Ishikawa (cell line): ENCODE results near the gene CD3E.

Experiments
- CEBPB ChIP-seq: IDR thresholded peaks from 2 replicates; pipeline ENCODE4 v1.6.1; 2012
- CREB1 ChIP-seq: IDR thresholded peaks from 2 replicates; pipeline ENCODE4 v1.6.1; 2012; ENCODE audit warnings: low read depth
- EGR1 ChIP-seq: IDR thresholded peaks from 2 replicates; pipeline ENCODE4 v1.6.1; 2012
- EP300 ChIP-seq: IDR thresholded peaks from 2 replicates; pipeline ENCODE4 v1.6.1; 2012; ENCODE audit warnings: borderline replicate concordance
- FOXM1 ChIP-seq: IDR thresholded peaks from 2 replicates; pipeline ENCODE4 v1.6.1; 2012; ENCODE audit warnings: low read depth, borderline replicate concordance
- MAX ChIP-seq: IDR thresholded peaks from 2 replicates; pipeline ENCODE4 v1.6.1; 2012
- NFIC ChIP-seq: IDR thresholded peaks from 2 replicates; pipeline ENCODE4 v1.6.1; 2012
- RAD21 ChIP-seq: IDR thresholded peaks from 2 replicates; pipeline ENCODE4 v1.6.1; 2012; ENCODE audit warnings: low read depth
- REST ChIP-seq: IDR thresholded peaks from 2 replicates; pipeline ENCODE4 v1.6.1; 2012; ENCODE audit warnings: low read depth, mild to moderate bottlenecking
- TAF1 ChIP-seq: IDR thresholded peaks from 2 replicates; pipeline ENCODE4 v1.6.1; 2012; ENCODE audit warnings: low read depth, mild to moderate bottlenecking
- TCF12 ChIP-seq: IDR thresholded peaks from 2 replicates; pipeline ENCODE4 v1.6.1; 2012; ENCODE audit warnings: low read depth
- TEAD4 ChIP-seq: IDR thresholded peaks from 2 replicates; pipeline ENCODE4 v1.6.1; 2012
- USF1 ChIP-seq: IDR thresholded peaks from 2 replicates; pipeline ENCODE4 v1.6.1; 2012
- YY1 ChIP-seq: IDR thresholded peaks from 2 replicates; pipeline ENCODE4 v1.6.1; 2012; ENCODE audit warnings: low read depth
- ZBTB7A ChIP-seq: IDR thresholded peaks from 2 replicates; pipeline ENCODE4 v1.6.1; 2012; ENCODE audit warnings: low read depth

The CD3E gene

GRCh38 chr11:118319337-118319707 is 14.8 kb downstream of the CD3E start:
- TF ChIP-seq FOXM1 (no peak), EGR1 (no peak), CREB1 (no peak), EP300 (no peak), REST (no peak), MAX (no peak), CEBPB (no peak), NFIC (no peak), YY1 (no peak), TEAD4 (no peak), RAD21 (no peak), ZBTB7A (no peak), USF1 (no peak), TCF12 (no peak), TAF1 (no peak)

- no peak for TF ChIP-seq TAF1
- no peak for TF ChIP-seq CEBPB
- TF ChIP-seq FOXM1 = no peak
- no peak for TF ChIP-seq USF1
- no peak for TF ChIP-seq EGR1
- TF ChIP-seq ZBTB7A = no peak
- no peak for TF ChIP-seq YY1
- no peak for TF ChIP-seq REST
- no peak for TF ChIP-seq CREB1
- TF ChIP-seq NFIC = no peak
- no peak for TF ChIP-seq TEAD4
- no peak for TF ChIP-seq MAX
- TF ChIP-seq TCF12 = no peak
- no peak for TF ChIP-seq RAD21
- TF ChIP-seq EP300 = no peak
Measured at GRCh38 chr11:118320515-118320914, 16.0 kb downstream of the CD3E start.

GRCh38 chr11:118321386-118322082 is 17.0 kb downstream of the CD3E start:
- TF ChIP-seq CREB1 (no peak), TAF1 (no peak), TEAD4 (no peak), CEBPB (no peak), EP300 (no peak), FOXM1 (no peak), YY1 (no peak), REST (no peak), RAD21 (no peak), TCF12 (no peak), EGR1 (no peak), USF1 (no peak), NFIC (no peak), MAX (no peak), ZBTB7A (no peak)
